Lower leg skin (tissue), 4 donors: ENCODE measurements around the gene MMEL1. TPM values are rescaled to one million over a fixed set of nuclear protein-coding genes. Genes with fewer than 3 reads are reported as not detected.

Source experiments
- DNase-seq, 2 donors: peaks; one replicate each; pipeline ENCODE4 v3.0.0-alpha.2; 2019; ENCODE audit warnings: low spot score in 2 of 2
- H3K4me3 ChIP-seq: fragments of 200-600 bp; sonication (generic); 2 replicates; pipeline ENCODE4 v1.5.1; 2017; ENCODE audit warnings: mild to moderate bottlenecking, low read depth; ENCODE audit not compliant: poor library complexity, severe bottlenecking
- CTCF ChIP-seq, 3 donors: fragments of 450-650 bp; IDR thresholded peaks; one replicate each; pipeline ENCODE4 v1.5.1; 2016; ENCODE audit warnings: antibody characterized with exemption in 3 of 3, mild to moderate bottlenecking in 3 of 3, moderate library complexity in 2 of 3
- POLR2A ChIP-seq, 2 donors: fragments of 450-650 bp; IDR thresholded peaks; one replicate each; pipeline ENCODE4 v1.6.1; 2016 to 2017; ENCODE audit warnings: antibody characterized with exemption in 2 of 2, mild to moderate bottlenecking in 1 of 2, moderate library complexity in 1 of 2
- WGBS, 2 donors: methylation state at CpG; one replicate each; pipeline ENCODE4 v1.1.5; 2018; 5-methylcytosine and 5-hydroxymethylcytosine counted together
- intact Hi-C: fragments of 100-400 bp; cut with DNase I; formaldehyde crosslinking; loops from one replicate; pipeline ENCODE4 v1.15.0; 2023; ENCODE audit warnings: low total_unique reads
- total RNA-seq, 4 donors: library from RNA; depleted of rRNA; stranded (reverse); fragments of >200 nt; gene quantifications; one replicate each; pipeline ENCODE4 v1.1.0, GENCODE V29; 2016

The MMEL1 gene
- total RNA-seq, 4 donors from 2014 or later: 0.27 to 3.5 (median 1.6) TPM

GRCh38 chr1:2587860-2588571 lies 44.8 kb downstream of the MMEL1 start:
- TF ChIP-seq POLR2A (IDR thresholded peaks at IDR 0.05): no peak
- no peak for TF ChIP-seq CTCF (IDR thresholded peaks at IDR 0.05)
- H3K4me3 ChIP-seq: no peak overlapping the region
- DNase-seq: no peak
- intact Hi-C loops: no loop called here
- 89 to 90% methylated on average over 13 to 19 of the region's 19 CpGs for WGBS, 2 donors

GRCh38 chr1:2587071-2587859 lies 45.6 kb downstream of the MMEL1 start:
- 13 to 36% methylated on average over 15 to 34 of the region's 52 CpGs for WGBS, 2 donors
- intact Hi-C loops: no loop called here
- H3K4me3 ChIP-seq: peak overlapping the region; percentile 30
- TF ChIP-seq POLR2A (IDR thresholded peaks at IDR 0.05): no peak
- no peak for TF ChIP-seq CTCF (IDR thresholded peaks at IDR 0.05)
- DNase-seq: no peak

GRCh38 chr1:2586154-2587070 lies 46.4 kb downstream of the MMEL1 start, which contains the start of gene PRXL2B:
PRXL2B (plus strand) TSS chr1:2586777; CDS start chr1:2586886, 109 bp downstream.
- WGBS, 2 donors: 0 to 1% methylated on average over 52 to 67 of the region's 107 CpGs
- intact Hi-C loops: no loop called here
- peak in 1 of 2 donors; percentile 70 for TF ChIP-seq POLR2A (IDR thresholded peaks at IDR 0.05)
- no peak for TF ChIP-seq CTCF (IDR thresholded peaks at IDR 0.05)
- peak within 1 kb of the TSS; percentile 42 for H3K4me3 ChIP-seq
- peak; percentile 99 to 100 for DNase-seq

- no peak for TF ChIP-seq POLR2A (IDR thresholded peaks at IDR 0.05)
- TF ChIP-seq CTCF (IDR thresholded peaks at IDR 0.05): no peak
- intact Hi-C loops: no loop called here
- peak; percentile 67 to 95 for DNase-seq
- peak overlapping the region; percentile 42 for H3K4me3 ChIP-seq
- WGBS, 2 donors: 3 to 4% methylated on average over 26 to 28 of the region's 28 CpGs
Observed at GRCh38 chr1:2585318-2586092, 47.3 kb downstream of the MMEL1 start.
